ENCODE results near the gene FOXI3.
"Not testable (repeated sequence)": the region's sequence is repeated elsewhere in the genome, so short reads cannot be mapped to it uniquely, and the experiment has no call there.

FOXI3 gene

GRCh38 chr2:88437010-88437409 lies 15.5 kb downstream of the FOXI3 start:
- DNase-seq = no peak

GRCh38 chr2:88429929-88430328 lies 22.6 kb downstream of the FOXI3 start:
- no peak for DNase-seq

GRCh38 chr2:88423733-88424132 lies 28.8 kb downstream of the FOXI3 start:
- no peak for DNase-seq

GRCh38 chr2:88419051-88419450 lies 33.4 kb downstream of the FOXI3 start:
- DNase-seq = not testable (repeated sequence)

- no peak for DNase-seq
Measured at GRCh38 chr2:88416016-88416663, 36.4 kb downstream of the FOXI3 start.

GRCh38 chr2:88408870-88409269 lies 43.6 kb downstream of the FOXI3 start:
- not testable (repeated sequence) for DNase-seq

GRCh38 chr2:88400037-88400767 lies 52.3 kb downstream of the FOXI3 start:
- no peak for DNase-seq

- DNase-seq = no peak
Measured at GRCh38 chr2:88398180-88398579, 54.3 kb downstream of the FOXI3 start.
